ENCODE measurements around the gene ANAPC13.

ANAPC13 gene

GRCh38 chr3:134485718-134486576, at the start of gene ANAPC13, which contains the start of gene CEP63:
TSS of gene ANAPC13 (minus strand) at chr3:134485985. CDS start at chr3:134482904, 3,081 bp downstream.
TSS of gene CEP63 (plus strand) at chr3:134486057. CDS start at chr3:134495321, 9,264 bp downstream.
- DNase-seq: peak; percentile 99

GRCh38 chr3:134535186-134535970, 49.6 kb upstream of the ANAPC13 start:
- no peak for DNase-seq

GRCh38 chr3:134533493-134533892, 47.7 kb upstream of the ANAPC13 start:
- no peak for DNase-seq

GRCh38 chr3:134527538-134528186, 41.9 kb upstream of the ANAPC13 start:
- DNase-seq: no peak

- DNase-seq: no peak
Measured at GRCh38 chr3:134527037-134527436, 41.3 kb upstream of the ANAPC13 start.

GRCh38 chr3:134526319-134526718, 40.5 kb upstream of the ANAPC13 start:
- DNase-seq: no peak

GRCh38 chr3:134525293-134525692, 39.5 kb upstream of the ANAPC13 start:
- DNase-seq: no peak

- DNase-seq: no peak
Measured at GRCh38 chr3:134522541-134522940, 36.8 kb upstream of the ANAPC13 start.

- no peak for DNase-seq
Measured at GRCh38 chr3:134517791-134518190, 32.0 kb upstream of the ANAPC13 start.

- no peak for DNase-seq
Measured at GRCh38 chr3:134516905-134517304, 31.1 kb upstream of the ANAPC13 start.

GRCh38 chr3:134511500-134511899, 25.7 kb upstream of the ANAPC13 start:
- DNase-seq: no peak

GRCh38 chr3:134505485-134505884, 19.7 kb upstream of the ANAPC13 start:
- DNase-seq: no peak

- no peak for DNase-seq
Measured at GRCh38 chr3:134504132-134504531, 18.3 kb upstream of the ANAPC13 start.

- no peak for DNase-seq
Measured at GRCh38 chr3:134503266-134503665, 17.5 kb upstream of the ANAPC13 start.

- DNase-seq: no peak
Measured at GRCh38 chr3:134496471-134497071, 10.8 kb upstream of the ANAPC13 start.

GRCh38 chr3:134495980-134496379, 10.2 kb upstream of the ANAPC13 start:
- DNase-seq: no peak

GRCh38 chr3:134494495-134494894, 8.7 kb upstream of the ANAPC13 start:
- DNase-seq: no peak

- DNase-seq: no peak
Measured at GRCh38 chr3:134487406-134487805, 1.6 kb upstream of the ANAPC13 start.

- no peak for DNase-seq
Measured at GRCh38 chr3:134486577-134487041, 824 bp upstream of the ANAPC13 start.

GRCh38 chr3:134485075-134485717, 589 bp downstream of the ANAPC13 start:
- no peak for DNase-seq

- no peak for DNase-seq
Measured at GRCh38 chr3:134483195-134483900, 2.4 kb downstream of the ANAPC13 start.

- no peak for DNase-seq
Measured at GRCh38 chr3:134482622-134483021, 3.2 kb downstream of the ANAPC13 start.

Measured in NCI-H1436 (cell line).